Measurements from ENCODE around the gene FAM181A.

FAM181A gene

DNA sequence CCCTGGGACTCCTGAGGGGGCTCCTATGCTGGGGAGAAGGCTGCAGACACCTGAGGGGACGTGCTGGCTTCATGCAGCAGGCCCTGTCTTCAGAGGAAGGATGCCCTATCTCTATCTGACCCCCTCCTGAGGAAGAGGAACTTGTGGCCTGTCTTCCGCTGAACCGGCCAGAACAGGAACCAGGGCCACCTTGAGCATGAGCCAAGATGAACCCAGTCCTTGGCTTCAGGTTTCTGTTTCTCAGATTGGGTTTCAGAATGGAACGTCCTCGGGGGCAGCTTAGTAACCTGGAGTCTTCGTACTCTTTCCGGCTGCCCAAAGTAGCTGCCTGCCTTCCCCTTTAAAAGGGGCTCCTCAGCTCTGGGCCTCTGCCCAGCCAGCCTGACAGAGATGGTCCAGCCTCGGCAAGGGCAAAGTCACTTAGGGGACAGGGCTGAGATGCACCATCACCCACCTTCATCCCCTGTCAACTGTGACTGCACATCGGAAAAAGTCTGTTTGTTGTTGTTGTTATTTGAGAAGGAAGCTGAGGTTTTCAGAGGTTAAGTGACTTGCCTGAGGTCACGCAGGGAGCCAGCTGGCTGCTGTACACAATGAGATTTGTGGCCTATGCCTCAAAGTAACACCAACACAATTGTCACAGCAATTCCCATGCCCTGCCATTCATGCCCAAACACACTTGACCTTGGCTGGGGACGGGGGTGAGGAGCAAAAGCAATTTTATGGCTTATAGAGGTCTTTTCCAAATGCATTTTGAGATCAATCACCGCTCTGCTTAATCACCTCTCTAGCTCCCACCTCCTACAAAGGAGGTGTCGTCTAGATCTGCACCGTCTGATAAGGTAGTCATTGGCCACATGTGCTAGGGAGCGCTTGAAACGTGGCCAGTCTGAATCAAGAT is 35.8 kb downstream of the FAM181A start:
- DNase-seq (ENCODE audit: low read depth) = no peak

DNA sequence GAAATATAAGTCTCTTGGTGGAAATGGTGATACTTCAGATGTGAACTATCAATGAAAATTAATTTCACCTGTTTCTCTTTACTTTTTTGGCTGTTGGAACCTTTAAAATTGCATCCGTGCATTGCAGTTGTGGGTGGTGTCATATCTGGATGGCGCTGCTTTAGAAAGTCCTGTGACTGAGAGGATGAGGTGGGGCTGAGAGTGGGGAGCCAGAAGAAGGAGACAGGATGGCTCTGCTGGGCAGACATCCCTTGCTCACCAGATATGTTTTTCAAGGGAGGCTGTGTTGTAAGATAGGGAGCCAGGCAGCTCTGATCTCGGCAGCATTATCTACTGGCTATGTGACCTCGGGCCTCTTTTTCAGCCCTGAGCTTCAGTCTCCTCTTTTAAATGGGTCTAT is 36.5 kb downstream of the FAM181A start:
- DNase-seq (ENCODE audit: low read depth) = no peak

DNA sequence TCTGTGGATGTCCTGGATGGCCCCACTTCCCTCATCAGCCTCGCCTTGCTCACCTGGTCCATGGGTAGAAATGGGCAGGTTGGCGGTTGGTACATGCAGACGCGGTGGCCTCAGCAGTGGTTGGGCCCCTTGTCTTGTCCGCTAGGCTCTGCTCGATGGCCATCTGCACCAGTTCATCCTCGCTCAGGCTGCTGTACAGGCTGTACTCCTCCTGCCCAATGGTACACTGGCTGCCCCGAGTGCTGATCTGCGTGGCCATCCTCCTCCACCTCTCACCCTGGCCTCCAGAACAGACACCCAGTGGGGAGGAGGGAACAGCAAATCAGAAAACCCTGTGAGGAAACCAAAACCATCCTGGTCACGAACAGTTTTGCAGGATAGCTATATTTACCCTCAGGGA is 37.1 kb downstream of the FAM181A start:
- DNase-seq (ENCODE audit: low read depth) = no peak

DNA sequence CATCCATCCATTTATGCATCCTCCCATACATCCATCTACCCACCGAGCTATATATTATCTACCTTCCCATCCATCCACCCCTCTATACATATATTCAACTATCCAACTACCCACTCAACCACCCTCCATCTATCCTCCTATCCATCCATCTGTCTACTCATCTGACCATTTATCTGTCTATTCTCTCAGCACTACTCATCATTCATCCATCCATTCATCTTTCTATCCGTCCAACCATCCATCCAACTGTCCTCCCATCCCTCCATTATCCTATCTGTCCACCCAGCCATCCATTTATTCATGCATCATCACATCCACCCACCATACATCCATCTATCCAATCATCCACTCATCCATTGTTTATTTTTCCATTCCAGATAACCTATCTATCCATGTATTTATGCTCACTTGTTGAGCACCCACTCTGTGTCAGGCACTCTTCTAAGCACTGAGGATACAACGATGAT is 37.7 kb downstream of the FAM181A start:
- no peak for DNase-seq (ENCODE audit: low read depth)

DNA sequence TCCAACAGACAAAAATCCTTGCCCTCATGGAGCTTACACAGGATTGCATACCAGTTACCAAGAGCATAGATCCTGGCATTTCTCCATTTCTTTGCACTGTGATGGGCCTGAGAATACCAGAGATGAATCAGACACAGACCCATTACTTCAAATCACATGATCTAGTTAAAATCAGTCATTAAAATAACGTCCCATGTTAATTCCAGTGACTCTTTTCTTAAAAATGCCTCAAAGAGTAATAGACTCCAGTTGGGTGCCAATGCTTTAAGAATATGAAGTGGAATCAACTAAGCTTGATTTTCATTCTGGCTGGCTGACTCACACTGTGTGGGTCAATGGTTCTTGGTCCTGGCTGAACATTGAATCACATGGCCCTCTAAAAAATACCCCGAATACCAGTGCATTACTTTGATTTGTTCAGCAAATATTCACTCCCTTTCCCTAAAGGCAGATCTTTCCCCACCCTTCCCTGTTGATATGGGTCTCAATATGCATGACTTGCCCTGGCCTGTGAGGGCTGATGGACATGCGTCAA is 38.2 kb downstream of the FAM181A start:
- DNase-seq (ENCODE audit: low read depth) = peak; percentile 82

DNA sequence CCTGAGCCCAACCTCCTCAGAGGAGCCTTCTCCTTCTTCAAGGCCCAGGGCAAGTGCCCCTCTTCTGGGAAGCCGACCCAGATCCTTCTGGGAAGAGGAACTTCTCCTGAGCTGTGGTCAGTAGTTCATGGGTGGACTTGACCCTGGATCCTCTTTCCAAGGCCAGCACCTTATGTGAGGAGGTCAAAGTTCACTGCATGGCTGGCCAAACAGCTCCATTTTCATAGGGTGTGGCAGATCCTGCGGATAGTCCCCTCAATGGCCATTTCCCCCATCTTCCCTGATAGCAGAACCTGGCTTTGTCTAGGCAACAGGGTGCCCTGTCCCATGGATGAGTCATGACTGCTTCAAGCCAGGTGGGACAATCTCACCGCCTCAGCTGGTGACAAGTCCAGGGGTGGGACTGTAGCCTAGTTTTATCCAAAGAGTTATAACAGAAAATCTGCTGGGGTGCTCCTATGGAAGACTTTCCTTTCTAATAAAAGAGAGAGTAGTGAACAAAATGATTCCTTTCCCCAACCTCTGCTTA is 38.9 kb downstream of the FAM181A start:
- DNase-seq (ENCODE audit: low read depth) = no peak

DNA sequence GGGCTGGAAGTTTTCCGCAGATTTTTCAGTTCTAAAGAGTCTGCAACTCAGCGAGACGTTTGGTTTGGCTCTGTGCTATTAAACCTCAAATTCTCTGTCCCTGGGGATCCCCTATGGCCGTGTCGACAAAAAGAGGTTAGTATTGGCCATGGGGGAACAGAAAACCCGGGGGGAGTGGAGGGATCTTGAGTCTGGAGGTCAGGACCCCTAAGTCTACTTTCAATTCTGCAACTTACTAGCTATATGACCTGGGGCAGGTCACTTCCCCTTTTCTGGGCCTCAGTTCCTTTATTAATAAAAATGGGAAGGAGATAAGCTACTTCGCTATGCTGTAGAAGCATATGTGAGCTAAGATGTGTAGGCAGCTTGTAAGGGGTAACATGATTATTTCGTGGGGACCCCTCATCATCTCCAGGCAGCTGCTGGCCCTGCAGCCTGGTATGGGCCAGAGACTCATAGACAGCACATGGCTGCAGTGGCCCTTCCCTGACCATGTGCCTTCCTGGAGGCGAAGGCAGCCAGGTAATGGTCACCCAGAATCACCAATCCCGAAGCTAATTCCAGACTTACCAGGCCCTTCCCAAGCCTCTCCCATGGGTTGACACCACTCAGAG is 40.6 kb downstream of the FAM181A start:
- no peak for DNase-seq (ENCODE audit: low read depth)

DNA sequence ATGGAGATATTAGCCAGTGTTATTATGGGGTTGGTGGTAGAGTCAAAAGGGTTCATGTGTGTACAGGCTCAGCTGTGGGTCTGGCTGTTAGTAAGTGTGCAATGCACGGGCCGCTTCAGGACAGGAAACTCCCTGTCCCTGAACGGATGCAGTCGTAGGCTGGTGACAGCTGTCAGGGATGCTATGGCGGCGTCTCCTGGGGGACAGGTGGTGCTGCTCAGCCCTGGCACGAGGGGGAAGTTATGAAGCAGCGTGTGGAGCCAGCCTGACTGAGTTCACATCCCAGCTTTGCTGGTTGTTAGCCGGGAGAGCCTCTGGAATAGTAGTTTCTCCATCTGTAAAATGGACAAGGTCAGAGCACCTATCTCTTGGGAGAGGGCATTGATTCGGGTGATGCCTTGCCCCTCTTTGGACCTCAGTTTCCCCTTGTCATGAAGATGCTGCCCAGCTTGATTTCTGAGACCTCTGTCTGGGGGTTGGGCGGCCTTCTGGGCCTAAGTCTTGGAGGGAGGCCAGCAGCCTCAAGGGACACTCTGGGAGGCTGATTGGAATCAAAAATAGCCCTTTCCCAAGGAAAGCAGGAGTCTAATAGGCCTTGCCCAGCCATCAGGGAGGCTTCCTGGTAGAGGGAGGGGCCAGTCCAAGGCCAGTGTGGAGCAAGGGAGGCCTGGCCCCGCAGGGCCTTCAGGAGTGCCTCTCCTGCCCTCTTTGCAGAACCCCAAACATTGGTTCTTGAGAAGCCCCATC is 42.1 kb downstream of the FAM181A start:
- DNase-seq (ENCODE audit: low read depth) = no peak

DNA sequence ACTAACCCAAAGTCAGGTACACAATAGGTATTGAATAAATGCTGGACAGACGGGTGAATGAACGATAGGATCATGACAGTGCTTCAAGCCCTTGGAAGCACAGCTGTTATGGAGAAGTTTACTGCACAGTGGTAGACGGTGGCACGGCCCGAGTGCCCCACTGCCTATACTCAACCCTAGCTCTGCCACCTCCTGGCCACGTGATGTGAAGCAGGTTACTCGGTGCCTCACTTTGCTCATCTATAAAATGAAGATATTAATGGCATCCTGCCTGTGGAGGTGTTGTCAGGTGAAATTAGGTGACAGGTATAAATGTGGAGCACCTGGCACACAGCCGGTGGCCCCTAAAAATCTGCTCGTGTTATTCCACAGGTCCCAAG is 43.4 kb downstream of the FAM181A start:
- no peak for DNase-seq (ENCODE audit: low read depth)

DNA sequence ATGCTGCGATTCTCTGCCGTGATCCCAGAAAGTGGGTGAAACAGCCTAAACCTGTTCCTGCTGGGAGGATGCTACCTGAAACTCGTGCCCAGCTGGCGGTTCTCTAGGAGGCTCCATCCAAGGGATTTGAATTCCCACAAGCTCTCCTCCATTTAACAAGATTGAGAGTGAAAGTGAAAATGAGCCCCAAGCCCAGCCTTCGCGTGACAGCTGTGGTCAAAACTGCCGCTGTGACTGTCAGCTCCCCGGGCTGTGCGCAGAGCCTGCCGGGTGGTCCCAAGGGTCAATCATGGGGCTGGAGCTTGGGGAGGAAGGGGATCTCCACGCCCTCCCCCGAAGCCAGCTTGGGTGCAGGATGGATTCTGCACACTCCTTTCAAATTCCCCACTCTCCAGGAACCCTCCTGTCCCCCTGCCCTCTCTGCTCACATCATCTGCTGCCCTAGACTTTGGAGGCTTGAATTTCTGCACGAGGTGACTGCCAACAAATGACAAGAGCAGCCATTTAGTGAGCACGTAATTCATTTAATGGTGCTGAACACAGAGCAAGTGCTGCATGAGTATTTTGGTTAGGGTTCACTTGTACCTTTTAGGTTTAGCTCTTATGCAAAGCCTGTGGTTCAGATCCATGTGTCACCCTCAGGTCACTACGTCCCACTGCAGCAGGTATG is 44.0 kb downstream of the FAM181A start:
- DNase-seq (ENCODE audit: low read depth) = no peak

DNA sequence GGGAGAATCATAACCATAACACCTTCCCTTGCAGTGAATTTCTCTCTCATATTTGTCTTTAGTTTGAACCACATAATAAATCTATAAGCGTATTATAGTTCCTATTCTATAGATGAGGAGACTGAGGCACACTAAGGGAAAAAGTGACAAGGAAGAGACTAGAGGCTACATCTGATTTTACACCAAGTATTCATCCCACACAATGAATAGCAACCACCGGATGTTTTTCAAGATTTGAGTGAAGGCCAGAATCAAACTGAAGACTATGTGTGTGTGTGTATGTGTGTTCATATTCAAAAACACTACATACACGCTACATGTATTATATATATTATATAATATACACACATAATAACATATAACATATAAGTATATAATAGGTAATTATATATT is 44.5 kb downstream of the FAM181A start:
- no peak for DNase-seq (ENCODE audit: low read depth)

DNA sequence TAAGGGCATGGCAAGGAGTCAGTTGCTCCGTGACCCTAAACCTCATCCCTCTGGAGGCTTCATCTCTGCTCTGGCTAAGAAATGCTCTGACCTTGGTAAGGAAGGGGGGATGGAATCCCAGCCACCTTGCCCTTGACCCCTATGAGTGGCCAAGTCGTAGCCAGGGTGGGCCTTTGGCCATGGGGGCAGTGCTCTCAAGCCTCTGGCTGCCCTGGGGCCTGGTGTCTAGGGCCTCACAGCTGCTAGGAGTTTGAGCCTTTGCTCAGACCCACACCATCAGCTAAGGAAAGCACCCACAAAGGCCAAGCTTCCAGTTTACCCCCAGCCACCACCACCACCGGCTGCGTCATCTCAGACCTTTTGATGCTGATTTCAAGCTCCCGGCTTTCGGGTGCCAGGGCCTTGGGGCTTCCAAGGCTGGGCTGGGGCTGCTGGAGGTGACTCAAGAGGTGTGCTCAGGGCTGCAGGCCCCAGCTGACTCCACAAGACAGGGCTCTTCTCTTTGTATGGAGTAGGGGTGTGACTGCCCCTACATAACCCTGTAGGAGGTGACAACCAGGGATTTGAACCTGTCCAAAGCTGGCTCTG is 45.6 kb downstream of the FAM181A start:
- DNase-seq (ENCODE audit: low read depth) = no peak

DNA sequence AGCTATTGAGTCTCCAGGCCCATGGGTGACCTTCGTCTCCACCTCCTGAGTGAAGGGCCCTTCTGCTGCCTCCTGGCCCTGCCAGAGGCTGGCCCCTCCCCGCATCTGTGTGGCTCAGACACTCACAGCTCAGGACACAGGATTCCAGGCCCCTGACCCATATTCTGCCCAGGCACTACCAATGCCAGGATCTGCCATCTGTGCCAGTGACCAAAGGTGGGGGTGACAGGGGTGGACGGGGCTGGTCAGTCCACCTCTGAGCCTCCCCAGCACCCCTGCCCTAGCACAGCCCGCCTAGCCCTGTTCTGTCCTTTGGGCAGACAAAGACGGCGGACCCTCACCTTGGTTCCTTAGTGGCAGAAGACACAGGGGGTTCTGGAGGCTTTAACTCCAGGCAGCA is 46.5 kb downstream of the FAM181A start:
- no peak for DNase-seq (ENCODE audit: low read depth)

DNA sequence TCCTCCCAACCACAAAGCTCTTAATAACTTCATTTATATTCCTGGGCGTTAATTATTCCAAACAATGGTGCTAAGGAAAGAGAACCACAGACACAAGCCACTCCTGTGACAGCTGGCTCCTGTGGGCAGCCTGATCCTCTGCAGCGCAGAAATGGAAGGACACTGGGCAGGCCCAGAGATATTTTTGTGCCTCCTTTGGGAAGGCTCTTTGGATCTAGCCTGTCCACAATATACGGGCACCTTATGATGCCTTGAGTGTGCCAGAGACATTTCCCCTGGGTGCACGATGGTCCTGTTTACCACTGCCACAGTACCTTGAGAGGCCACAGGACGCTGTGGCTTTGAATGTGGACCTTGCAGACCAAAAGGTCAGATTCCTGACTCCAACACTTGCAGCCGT is 47.2 kb downstream of the FAM181A start:
- DNase-seq (ENCODE audit: low read depth) = no peak

DNA sequence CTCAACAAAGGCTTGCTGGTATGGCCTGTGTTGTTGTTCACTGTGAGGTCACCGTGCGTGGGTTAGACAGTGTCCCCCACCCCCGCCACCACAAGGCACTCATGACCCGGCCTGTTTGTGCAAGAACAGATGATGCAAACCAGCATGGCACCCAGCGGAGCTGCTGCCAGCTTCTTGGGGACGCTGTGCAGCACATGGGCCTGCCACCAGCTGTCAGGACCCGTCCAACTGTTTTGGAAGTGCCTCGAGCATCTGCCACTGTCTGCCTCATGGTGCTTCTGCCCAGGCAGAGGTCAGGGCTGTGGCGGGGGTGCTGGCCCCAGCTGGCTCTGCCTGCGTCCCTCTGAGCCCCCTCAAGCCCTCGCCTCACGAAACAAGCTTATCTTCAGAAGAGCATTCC is 47.7 kb downstream of the FAM181A start:
- DNase-seq (ENCODE audit: low read depth) = no peak

DNA sequence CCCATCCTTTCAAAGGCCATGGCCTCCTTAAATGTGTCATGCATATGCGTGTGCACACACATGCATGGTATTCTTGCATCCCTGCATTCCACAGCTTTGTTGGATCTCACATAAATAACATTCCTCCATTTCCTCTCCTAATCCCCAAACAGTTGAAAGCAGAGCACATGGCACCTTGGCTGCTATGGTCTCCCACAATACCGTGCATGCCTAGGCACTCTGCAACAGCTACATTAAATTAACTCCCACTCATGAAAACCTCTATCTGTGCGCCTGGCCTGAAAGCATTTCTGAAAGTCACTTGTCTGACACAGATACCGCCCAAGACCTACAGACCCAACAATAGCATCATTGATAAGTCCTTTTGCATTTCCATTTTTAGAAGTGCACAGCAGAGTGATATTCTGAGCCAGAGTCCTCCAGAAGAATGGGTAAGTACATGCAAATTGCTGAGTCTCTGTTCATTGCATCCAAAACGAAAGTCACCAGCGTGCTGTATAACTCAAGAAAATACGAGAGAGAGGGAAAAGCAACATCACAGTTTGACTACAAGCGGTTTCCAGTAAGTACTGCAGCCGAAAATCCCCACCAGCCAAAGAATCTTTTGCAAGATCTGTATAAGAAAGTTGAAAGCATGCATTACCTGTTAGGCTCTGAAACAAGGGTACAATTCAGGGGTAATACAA is 48.8 kb downstream of the FAM181A start:
- DNase-seq (ENCODE audit: low read depth) = no peak

DNA sequence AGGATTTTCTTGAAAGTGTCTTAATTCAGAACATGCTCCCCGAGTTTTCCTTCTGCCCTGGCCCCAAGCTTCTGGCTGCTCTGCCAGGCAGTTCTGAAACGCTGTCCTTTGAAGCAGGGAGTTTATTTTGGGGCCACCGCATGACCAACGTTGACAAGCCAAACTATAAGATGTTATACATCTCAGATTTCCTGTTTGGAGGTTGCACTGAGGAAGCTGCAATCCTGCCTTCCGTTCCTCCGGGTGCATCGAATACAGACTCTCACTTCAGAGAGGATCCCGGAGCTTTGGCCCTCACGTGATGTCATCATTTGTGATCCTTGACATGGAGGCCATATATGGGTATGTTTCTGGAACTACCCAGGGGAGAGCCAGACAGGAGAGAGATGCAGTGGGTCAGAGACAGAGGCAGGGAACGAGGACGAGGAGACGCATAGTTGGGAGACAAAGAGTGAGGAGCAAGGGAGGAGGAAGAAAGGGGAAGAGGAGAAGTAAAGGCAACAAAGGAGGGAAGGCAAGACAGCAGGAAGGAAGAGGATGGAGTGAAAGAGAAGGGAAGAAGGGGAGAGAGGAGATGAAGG is 49.4 kb downstream of the FAM181A start, which contains the start of gene ASB2:
Gene ASB2 (minus strand): TSS at position 94 of the 581 bp plus-strand sequence. CDS start 12,031 bp downstream, outside the sequence.
- no peak for DNase-seq (ENCODE audit: low read depth)

DNA sequence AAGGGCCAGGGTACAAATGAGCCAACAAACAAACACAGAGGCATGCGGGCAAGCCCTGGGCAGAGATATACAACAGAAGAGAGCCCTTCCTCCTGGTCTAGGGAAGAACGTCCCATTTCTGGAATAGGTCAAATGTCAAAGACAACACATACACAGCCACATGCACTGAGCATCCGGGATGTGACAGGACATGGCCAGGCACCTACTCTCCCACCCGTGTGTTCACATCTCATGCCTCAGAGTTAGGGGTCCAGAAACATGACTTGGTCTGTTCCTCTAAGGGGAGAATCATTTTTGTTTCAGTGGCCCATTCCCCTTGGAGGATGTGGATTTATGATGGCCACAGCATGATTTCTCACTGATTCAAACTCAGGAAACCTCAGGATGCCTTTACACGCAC is 50.0 kb downstream of the FAM181A start:
- no peak for DNase-seq (ENCODE audit: low read depth)

DNA sequence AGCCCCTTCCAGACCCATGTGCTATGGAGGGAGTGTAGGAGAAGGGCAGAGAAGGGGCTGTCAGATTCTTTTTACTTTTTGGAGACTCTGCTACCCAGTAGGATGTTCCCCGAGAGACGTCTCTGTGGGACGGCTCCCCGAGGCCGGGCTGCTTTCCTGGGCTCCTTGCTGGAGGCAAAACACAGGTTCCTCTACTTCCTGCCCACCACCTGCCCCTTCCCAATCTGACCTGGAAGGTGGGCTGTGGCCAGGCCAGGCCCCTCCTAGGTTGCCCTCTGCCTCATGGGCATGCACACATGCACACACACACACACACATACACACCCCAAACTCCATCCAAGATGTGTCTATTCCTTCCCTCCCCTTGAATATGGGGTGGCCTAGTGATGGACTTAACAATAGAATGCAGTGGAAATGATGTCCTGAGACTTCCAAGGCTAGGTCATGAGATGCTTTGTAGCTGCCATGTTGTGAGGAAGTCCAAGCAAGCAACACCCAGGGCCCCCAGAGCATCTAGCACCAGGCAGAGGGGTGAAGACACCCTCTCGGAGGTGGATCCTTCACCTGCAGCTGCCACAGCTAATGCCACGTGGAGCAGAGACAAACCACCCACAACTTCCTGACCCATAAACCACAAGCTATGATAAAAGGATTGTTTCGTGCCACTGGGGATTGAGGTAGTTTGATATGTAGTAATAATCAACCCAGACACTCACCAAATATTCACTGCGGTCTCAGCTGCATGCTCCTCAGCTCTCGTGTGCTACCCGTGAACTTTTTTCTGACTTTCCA is 50.8 kb downstream of the FAM181A start:
- peak; percentile 18 for DNase-seq (ENCODE audit: low read depth)
